HCT116 (cell line): ENCODE data around the gene COPG1. TPM values are rescaled to one million over a fixed set of nuclear protein-coding genes. Genes with fewer than 3 reads are reported as not detected.
A peak's percentile ranks its signal among the peaks of the same experiment; 100 is the strongest.

Experiments used
- ATAC-seq: fragments of 200-7000 bp; cut with Tn5 transposase; 2 replicates; pipeline ENCODE4 v1.9.1; 2020; ENCODE audit warnings: mild to moderate bottlenecking, moderate library complexity
- BruUV-seq: library from RNA; stranded (reverse); fragments of 400-500 nt; replicated peaks from 2 replicates; lab custom pipeline; 2021; lab: Mats Ljungman, UMichigan
- CTCF ChIA-PET: fragments of 300-600 bp; sonication (Branson Sonifier 250); formaldehyde crosslinking; loops from one replicate; lab custom pipeline; 2021; ENCODE audit warnings: antibody characterized with exemption; lab: Charles Lee
- POLR2A ChIA-PET: fragments of 300-600, 350-600 bp; sonication (Branson Sonifier 250); formaldehyde crosslinking; loops from one replicate; lab custom pipeline; 2021; ENCODE audit warnings: antibody characterized with exemption; lab: Charles Lee
- RAD21 ChIA-PET, 2 experiments: fragments of 300-600 bp; sonication (Branson Sonifier 250); formaldehyde crosslinking; loops; one replicate each; lab custom pipeline; 2023; ENCODE audit warnings: low total read pairs in 2 of 2; ENCODE audit not compliant: uncharacterized antibody in 2 of 2, unreplicated experiment in 2 of 2, low non-redundant PET in 1 of 2; lab: Charles Lee
- DNase-seq: peaks from one replicate; pipeline ENCODE4 v3.0.0-alpha.2; 2010; ENCODE audit warnings: low read depth, low spot score
- H2AFZ ChIP-seq: fragments of 200-600 bp; shearing (Covaris generic), sonication (generic); 2 replicates; pipeline ENCODE4 v1.6.1; 2017; ENCODE audit warnings: low read depth, mixed run types, mixed read lengths, antibody characterized with exemption, low read length; ENCODE audit not compliant: poor library complexity, severe bottlenecking
- H3K27ac ChIP-seq: 2 replicates; pipeline ENCODE4 v1.5.1; 2012; ENCODE audit warnings: low read depth, low read length
- H3K27me3 ChIP-seq: fragments of 200-600 bp; sonication (generic); 2 replicates; pipeline ENCODE4 v1.6.1; 2016; ENCODE audit warnings: mixed run types, low read length, mixed read lengths; ENCODE audit not compliant: insufficient read depth
- H3K36me3 ChIP-seq, 2 experiments: fragments of 200-500 bp in 1 of 2; fragments of 200-600 bp in 1 of 2; sonication (Bioruptor generic) in 1 of 2; sonication (generic) in 1 of 2; 2 replicates each; pipeline versions ENCODE4 v1.5.1 to v1.6.1; 2014 to 2016; ENCODE audit warnings: low read length in 2 of 2, inconsistent platforms in 1 of 2, mixed read lengths in 1 of 2, mixed run types in 1 of 2; ENCODE audit not compliant: insufficient read depth in 2 of 2, control insufficient read depth in 1 of 2
- H3K4me1 ChIP-seq, 2 experiments: fragments of 200-600 bp in 1 of 2; sonication (generic) in 1 of 2; 2 replicates each; pipeline versions ENCODE4 v1.5.1 to v1.6.1; 2012 to 2017; ENCODE audit warnings: low read length in 2 of 2, inconsistent platforms in 1 of 2, mild to moderate bottlenecking in 1 of 2, mixed read lengths in 1 of 2, mixed run types in 1 of 2, moderate library complexity in 1 of 2; ENCODE audit not compliant: insufficient read depth in 2 of 2, control insufficient read depth in 1 of 2
- H3K4me2 ChIP-seq: fragments of 200-600 bp; sonication (generic); 2 replicates; pipeline ENCODE4 v1.6.1; 2017; ENCODE audit warnings: mixed run types, low read length, mixed read lengths
- H3K4me3 ChIP-seq, 2 experiments: fragments of 200-600 bp in 1 of 2; sonication (generic) in 1 of 2; replicated peaks in 1 of 2; 2 replicates each; pipeline ENCODE4 v1.5.1; 2011 to 2016; ENCODE audit warnings: low read length in 2 of 2, control low read depth in 1 of 2, low read depth in 1 of 2, mild to moderate bottlenecking in 1 of 2, mixed read lengths in 1 of 2, mixed run types in 1 of 2
- H3K79me2 ChIP-seq: fragments of 200-600 bp; sonication (generic); 2 replicates; pipeline ENCODE4 v1.6.1; 2017; ENCODE audit warnings: mild to moderate bottlenecking, mixed run types, low read length, moderate library complexity, mixed read lengths; ENCODE audit not compliant: insufficient read depth
- H3K9ac ChIP-seq: fragments of 200-600 bp; sonication (generic); 2 replicates; pipeline ENCODE4 v1.6.1; 2016; ENCODE audit warnings: low read length, mixed read lengths
- H3K9me2 ChIP-seq: fragments of 200-600 bp; sonication (generic), shearing (Covaris generic); 2 replicates; pipeline ENCODE4 v1.6.1; 2017; ENCODE audit warnings: mixed run types, mild to moderate bottlenecking, moderate library complexity; ENCODE audit not compliant: insufficient read depth
- H3K9me3 ChIP-seq, 2 experiments: fragments of 200-500 bp in 1 of 2; fragments of 200-600 bp in 1 of 2; sonication (Bioruptor generic) in 1 of 2; sonication (generic) in 1 of 2; 2 replicates each; pipeline ENCODE4 v1.6.1; 2014 to 2017; ENCODE audit warnings: low read length in 2 of 2, mixed read lengths in 2 of 2, inconsistent platforms in 1 of 2, low read depth in 1 of 2, mild to moderate bottlenecking in 1 of 2, mixed run types in 1 of 2, moderate library complexity in 1 of 2; ENCODE audit not compliant: control insufficient read depth in 1 of 2, insufficient read depth in 1 of 2
- H4K20me1 ChIP-seq: fragments of 200-600 bp; sonication (generic), shearing (Covaris generic); 2 replicates; pipeline ENCODE4 v1.6.1; 2017; ENCODE audit warnings: mixed run types, mild to moderate bottlenecking, moderate library complexity; ENCODE audit not compliant: insufficient read depth
- CBX3 ChIP-seq: IDR thresholded peaks from 2 replicates; pipeline ENCODE4 v1.6.1; 2012; ENCODE audit warnings: low read depth
- CEBPB ChIP-seq: IDR thresholded peaks from 2 replicates; pipeline ENCODE4 v1.6.1; 2012; ENCODE audit warnings: low read depth
- EGR1 ChIP-seq: IDR thresholded peaks from 2 replicates; pipeline ENCODE4 v1.6.1; 2012; ENCODE audit warnings: low read depth
- ELF1 ChIP-seq: IDR thresholded peaks from 2 replicates; pipeline ENCODE4 v1.6.1; 2012; ENCODE audit warnings: low read depth, borderline replicate concordance
- EZH2 ChIP-seq: fragments of 200-600 bp; sonication (generic); IDR thresholded peaks from 2 replicates; pipeline ENCODE4 v1.6.1; 2017; ENCODE audit warnings: antibody characterized with exemption, mixed run types
- FOSL1 ChIP-seq: IDR thresholded peaks from 2 replicates; pipeline ENCODE4 v1.6.1; 2012; ENCODE audit warnings: low read depth
- JUND ChIP-seq: IDR thresholded peaks from 2 replicates; pipeline ENCODE4 v1.6.1; 2012
- MAX ChIP-seq: IDR thresholded peaks from 2 replicates; pipeline ENCODE4 v1.6.1; 2012
- POLR2A ChIP-seq: IDR thresholded peaks from 2 replicates; pipeline ENCODE4 v1.7.0; 2011; ENCODE audit warnings: borderline replicate concordance; ENCODE audit not compliant: insufficient read depth, insufficient read length; ENCODE audit errors: extremely low read depth
- POLR2AphosphoS5 ChIP-seq: IDR thresholded peaks from 2 replicates; pipeline ENCODE4 v1.6.1; 2011; ENCODE audit warnings: mild to moderate bottlenecking, low read depth, low read length, moderate library complexity
- RAD21 ChIP-seq: IDR thresholded peaks from 2 replicates; pipeline ENCODE4 v1.6.1; 2012; ENCODE audit warnings: low read depth, mild to moderate bottlenecking
- SIN3A ChIP-seq: IDR thresholded peaks from 2 replicates; pipeline ENCODE4 v1.6.1; 2012; ENCODE audit warnings: low read depth
- SP1 ChIP-seq: IDR thresholded peaks from 2 replicates; pipeline ENCODE4 v1.6.1; 2012; ENCODE audit warnings: low read depth
- SRF ChIP-seq: IDR thresholded peaks from 2 replicates; pipeline ENCODE4 v1.6.1; 2012; ENCODE audit warnings: low read depth
- TCF7L2 ChIP-seq: IDR thresholded peaks from 2 replicates; pipeline ENCODE4 v1.7.0; 2011; ENCODE audit warnings: borderline replicate concordance, inconsistent platforms; ENCODE audit not compliant: insufficient read depth, insufficient read length; ENCODE audit errors: extremely low read depth
- YY1 ChIP-seq: IDR thresholded peaks from 2 replicates; pipeline ENCODE4 v1.6.1; 2011; ENCODE audit warnings: low read length, low read depth, moderate library complexity, mild to moderate bottlenecking; ENCODE audit not compliant: insufficient replicate concordance; ENCODE audit errors: extremely low read depth
- ZBTB33 ChIP-seq: IDR thresholded peaks from 2 replicates; pipeline ENCODE4 v1.6.1; 2011; ENCODE audit warnings: mild to moderate bottlenecking, low read length, moderate library complexity; ENCODE audit not compliant: insufficient replicate concordance; ENCODE audit errors: extremely low read depth
- ZFX ChIP-seq: fragments of 450-650 bp; IDR thresholded peaks from 2 replicates; pipeline ENCODE4 v1.6.1; 2017
- ZNF274 ChIP-seq: fragments of 200-500 bp; sonication (Bioruptor generic); IDR thresholded peaks from 2 replicates; pipeline ENCODE4 v1.6.1; 2014; ENCODE audit warnings: mild to moderate bottlenecking, low read depth, low read length, inconsistent platforms
- intact Hi-C: fragments of 100-400 bp; cut with micrococcal nuclease; formaldehyde crosslinking; loops from 2 replicates; pipeline ENCODE4 v1.10.0; 2022
- total RNA-seq: library from RNA; stranded (reverse); gene quantifications from one replicate; pipeline ENCODE4 v1.2.1, GENCODE V29; 2021; ENCODE audit not compliant: unreplicated experiment
- TF ChIP-seq, protein P1 (sequence below): IDR thresholded peaks from 2 replicates; pipeline ENCODE4 v1.6.1; 2012
- TF ChIP-seq, protein P2 (sequence below): IDR thresholded peaks from 2 replicates; pipeline ENCODE4 v1.6.1; 2012; ENCODE audit warnings: low read depth

COPG1 gene
- total RNA-seq, 1 experiment from 2014 or later: 182 TPM

- no peaks in the 10 kb centered on the region for H3K79me2 ChIP-seq
- ChIA-PET CTCF (interaction anchor here (1.0 to 1.2 kb wide), 2 partner anchors 13 to 50 kb away, joined by 3 read pairs; no protein-coding TSS in a partner anchor), POLR2A (interaction anchor here (0.8 to 2.6 kb wide), 6 partner anchors 12 to 50 kb away, joined by 3 to 12 read pairs (median 5); partner anchors contain the start of gene CNBP), RAD21 (no interaction called here)
- no peaks in the 10 kb centered on the region for H3K9me3 ChIP-seq
- no peaks in the 10 kb centered on the region for H3K27me3 ChIP-seq
- H3K4me2 ChIP-seq: peak overlapping the region; percentile 51
- ATAC-seq (peak; percentile 98), DNase-seq (peak; percentile 98)
- H3K36me3 ChIP-seq: no peaks in the 10 kb centered on the region
- peak overlapping the region; percentile 80 for H2AFZ ChIP-seq
- H4K20me1 ChIP-seq: no peaks in the 10 kb centered on the region
- intact Hi-C loops: loop anchor here (2.0 kb wide), 1 partner anchor 27 kb away; no protein-coding TSS in a partner anchor
- H3K9me2 ChIP-seq: no peaks in the 10 kb centered on the region
- no TSS peak for BruUV-seq
- H3K4me1 ChIP-seq: peaks cover 21 to 29% of the 10 kb centered on the region in 2 experiments
- H3K4me3 ChIP-seq: peak overlapping the region; percentile 15 to 39; a peak in 2 of 4 replicates
- peak overlapping the region; percentile 46 for H3K9ac ChIP-seq
- peak overlapping the region; percentile 76 for H3K27ac ChIP-seq
- peak; percentile 94 for TF ChIP-seq SP1
- no peak for TF ChIP-seq SRF
- TF ChIP-seq POLR2AphosphoS5: peak; percentile 76
- TF ChIP-seq POLR2A: peak; percentile 59
- TF ChIP-seq, protein P1, sequence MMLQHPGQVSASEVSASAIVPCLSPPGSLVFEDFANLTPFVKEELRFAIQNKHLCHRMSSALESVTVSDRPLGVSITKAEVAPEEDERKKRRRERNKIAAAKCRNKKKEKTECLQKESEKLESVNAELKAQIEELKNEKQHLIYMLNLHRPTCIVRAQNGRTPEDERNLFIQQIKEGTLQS: no peak
- TF ChIP-seq EGR1: 0 out of 2 replicates have a peak, but pooled peaks have one; percentile 47
- TF ChIP-seq, protein P2, sequence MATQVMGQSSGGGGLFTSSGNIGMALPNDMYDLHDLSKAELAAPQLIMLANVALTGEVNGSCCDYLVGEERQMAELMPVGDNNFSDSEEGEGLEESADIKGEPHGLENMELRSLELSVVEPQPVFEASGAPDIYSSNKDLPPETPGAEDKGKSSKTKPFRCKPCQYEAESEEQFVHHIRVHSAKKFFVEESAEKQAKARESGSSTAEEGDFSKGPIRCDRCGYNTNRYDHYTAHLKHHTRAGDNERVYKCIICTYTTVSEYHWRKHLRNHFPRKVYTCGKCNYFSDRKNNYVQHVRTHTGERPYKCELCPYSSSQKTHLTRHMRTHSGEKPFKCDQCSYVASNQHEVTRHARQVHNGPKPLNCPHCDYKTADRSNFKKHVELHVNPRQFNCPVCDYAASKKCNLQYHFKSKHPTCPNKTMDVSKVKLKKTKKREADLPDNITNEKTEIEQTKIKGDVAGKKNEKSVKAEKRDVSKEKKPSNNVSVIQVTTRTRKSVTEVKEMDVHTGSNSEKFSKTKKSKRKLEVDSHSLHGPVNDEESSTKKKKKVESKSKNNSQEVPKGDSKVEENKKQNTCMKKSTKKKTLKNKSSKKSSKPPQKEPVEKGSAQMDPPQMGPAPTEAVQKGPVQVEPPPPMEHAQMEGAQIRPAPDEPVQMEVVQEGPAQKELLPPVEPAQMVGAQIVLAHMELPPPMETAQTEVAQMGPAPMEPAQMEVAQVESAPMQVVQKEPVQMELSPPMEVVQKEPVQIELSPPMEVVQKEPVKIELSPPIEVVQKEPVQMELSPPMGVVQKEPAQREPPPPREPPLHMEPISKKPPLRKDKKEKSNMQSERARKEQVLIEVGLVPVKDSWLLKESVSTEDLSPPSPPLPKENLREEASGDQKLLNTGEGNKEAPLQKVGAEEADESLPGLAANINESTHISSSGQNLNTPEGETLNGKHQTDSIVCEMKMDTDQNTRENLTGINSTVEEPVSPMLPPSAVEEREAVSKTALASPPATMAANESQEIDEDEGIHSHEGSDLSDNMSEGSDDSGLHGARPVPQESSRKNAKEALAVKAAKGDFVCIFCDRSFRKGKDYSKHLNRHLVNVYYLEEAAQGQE: no peak
- TF ChIP-seq ZFX: peak; percentile 47; the same call in 1 of the 2 replicates
- no peak for TF ChIP-seq ELF1
- TF ChIP-seq YY1: peak; percentile 60
- peak; percentile 70 for TF ChIP-seq CEBPB
- peak; percentile 47; the same call in 1 of the 2 replicates for TF ChIP-seq RAD21
- TF ChIP-seq JUND: peak; percentile 88
- peak; percentile 72 for TF ChIP-seq SIN3A
- TF ChIP-seq EZH2: no peak
- TF ChIP-seq TCF7L2: peak; percentile 9
- TF ChIP-seq ZNF274: no peak
- peak; percentile 96 for TF ChIP-seq CBX3
- TF ChIP-seq ZBTB33: peak; percentile 14
- TF ChIP-seq MAX: peak; percentile 83
- peak; percentile 87 for TF ChIP-seq FOSL1
Measured at GRCh38 chr3:129211772-129212171, 37.6 kb upstream of the COPG1 start.
